B cell (primary cell): ENCODE measurements around the gene C4BPA. TPM values are rescaled to one million over a fixed set of nuclear protein-coding genes. Genes with fewer than 3 reads are reported as not detected.

Experiments used
- ATAC-seq: fragments of 200-7000 bp; cut with Tn5 transposase; one replicate; pipeline ENCODE4 v1.10.0; 2021; ENCODE audit warnings: low read depth, mild to moderate bottlenecking, moderate number of reproducible peaks, moderate library complexity
- CTCF ChIA-PET: fragments of 350-600 bp; sonication (Branson Sonifier 250); formaldehyde crosslinking; loops from one replicate; lab custom pipeline; 2021; ENCODE audit warnings: antibody characterized with exemption, inconsistent platforms; lab: Charles Lee
- POLR2A ChIA-PET: fragments of 350-600 bp; sonication (Branson Sonifier 250); formaldehyde crosslinking; loops from one replicate; lab custom pipeline; 2021; ENCODE audit warnings: antibody characterized with exemption; lab: Charles Lee
- DNase-seq: peaks from one replicate; pipeline ENCODE4 v3.0.0; 2013
- H2AFZ ChIP-seq: 2 replicates; pipeline ENCODE4 v1.6.1; 2012; ENCODE audit warnings: mild to moderate bottlenecking, low read depth, low read length; ENCODE audit not compliant: insufficient read depth, poor library complexity, severe bottlenecking
- H3K27ac ChIP-seq, 2 donors: 1 replicate in 1 of 2; 2 replicates in 1 of 2; pipeline ENCODE4 v1.5.1; 2012 to 2013; ENCODE audit warnings: low read length in 2 of 2, mild to moderate bottlenecking in 2 of 2, moderate library complexity in 1 of 2
- H3K27me3 ChIP-seq, 4 experiments: fragments of 200-600 bp in 1 of 4; sonication (generic) in 1 of 4; replicated peaks in 1 of 4; 1 replicate in 2 of 4; 2 replicates in 2 of 4; pipeline versions ENCODE4 v1.6.1 to v1.7.0; 2013 to 2016; ENCODE audit warnings: low read length in 3 of 4, mild to moderate bottlenecking in 2 of 4, mixed read lengths in 1 of 4, moderate library complexity in 1 of 4; ENCODE audit not compliant: insufficient read depth in 4 of 4, control insufficient read depth in 3 of 4; ENCODE audit errors: control extremely low read depth in 1 of 4
- H3K36me3 ChIP-seq, 2 experiments: replicated peaks in 1 of 2; 1 replicate in 1 of 2; 2 replicates in 1 of 2; pipeline versions ENCODE4 v1.6.1 to v1.7.1; 2013; ENCODE audit warnings: low read length in 1 of 2; ENCODE audit not compliant: insufficient read depth in 2 of 2, control insufficient read depth in 1 of 2; ENCODE audit errors: control extremely low read depth in 1 of 2, extremely low read depth in 1 of 2
- H3K4me1 ChIP-seq, 2 donors: fragments of 200-600 bp in 1 of 2; sonication (generic) in 1 of 2; 1 replicate in 1 of 2; 2 replicates in 1 of 2; pipeline versions ENCODE4 v1.5.1 to v1.6.1; 2013 to 2017; ENCODE audit warnings: low read length in 2 of 2; ENCODE audit not compliant: control insufficient read depth in 2 of 2, insufficient read depth in 2 of 2
- H3K4me2 ChIP-seq: replicated peaks from 2 replicates; pipeline ENCODE3; 2012; ENCODE audit warnings: mild to moderate bottlenecking, low read depth, low read length; ENCODE audit not compliant: poor library complexity, severe bottlenecking
- H3K4me3 ChIP-seq, 5 experiments: fragments of 200-600 bp in 1 of 5; sonication (generic) in 1 of 5; 1 replicate in 3 of 5; 2 replicates in 2 of 5; pipeline versions ENCODE4 v1.5.1 to v1.7.0; 2011 to 2016; ENCODE audit warnings: low read length in 4 of 5, mild to moderate bottlenecking in 4 of 5, low read depth in 2 of 5, control low read depth in 1 of 5, moderate library complexity in 1 of 5; ENCODE audit not compliant: insufficient read depth in 1 of 5; ENCODE audit errors: control extremely low read depth in 1 of 5, extremely low read depth in 1 of 5
- H3K79me2 ChIP-seq: fragments of 200-600 bp; sonication (generic); one replicate; pipeline ENCODE4 v1.6.0; 2016; ENCODE audit warnings: low read length; ENCODE audit not compliant: control insufficient read depth, insufficient read depth
- H3K9ac ChIP-seq: fragments of 200-600 bp; sonication (generic); 2 replicates; pipeline ENCODE4 v1.6.1; 2017; ENCODE audit warnings: mild to moderate bottlenecking, low read length, moderate library complexity
- H3K9me3 ChIP-seq, 3 donors: one replicate each; pipeline versions ENCODE4 v1.6.1 to v1.7.1; 2013; ENCODE audit warnings: low read length in 2 of 3; ENCODE audit not compliant: control insufficient read depth in 2 of 3, insufficient read depth in 1 of 3; ENCODE audit errors: control extremely low read depth in 1 of 3
- H4K20me1 ChIP-seq: 2 replicates; pipeline ENCODE4 v1.6.0; 2012; ENCODE audit warnings: mild to moderate bottlenecking, low read length; ENCODE audit not compliant: insufficient read depth, control insufficient read depth, poor library complexity, severe bottlenecking
- H3K27ac Mint-ChIP-seq: one replicate; pipeline ENCODE4 v1.8.0; 2021; ENCODE audit warnings: mixed read lengths
- H3K27me3 Mint-ChIP-seq: one replicate; pipeline ENCODE4 v1.8.0; 2021; ENCODE audit warnings: mixed read lengths
- H3K4me1 Mint-ChIP-seq: one replicate; pipeline ENCODE4 v1.8.0; 2021; ENCODE audit warnings: mixed read lengths
- H3K4me3 Mint-ChIP-seq: one replicate; pipeline ENCODE4 v1.8.0; 2021; ENCODE audit warnings: mixed read lengths
- H3K9me3 Mint-ChIP-seq: one replicate; pipeline ENCODE4 v1.8.0; 2022; ENCODE audit warnings: mixed read lengths; ENCODE audit not compliant: insufficient read depth
- CTCF ChIP-seq: fragments of 200-600 bp; IDR thresholded peaks from one replicate; pipeline ENCODE4 v1.8.0; 2022; ENCODE audit warnings: antibody characterized with exemption, mild to moderate bottlenecking
- EZH2 ChIP-seq: IDR thresholded peaks from 2 replicates; pipeline ENCODE4 v1.6.1; 2012; ENCODE audit warnings: borderline replicate concordance, low read depth, mild to moderate bottlenecking, moderate library complexity, low read length; ENCODE audit not compliant: insufficient read depth, poor library complexity, severe bottlenecking
- WGBS: methylation state at CpG from one replicate; pipeline ENCODE4 v1.1.5; 2013; ENCODE audit warnings: missing lambda C conversion rate; ENCODE audit not compliant: insufficient coverage; 5-methylcytosine and 5-hydroxymethylcytosine counted together
- intact Hi-C: fragments of 100-400 bp; cut with micrococcal nuclease; formaldehyde crosslinking; loops from one replicate; pipeline ENCODE4 v1.10.0; 2022
- polyA plus RNA-seq: library from polyadenylated mRNA; depleted of rRNA; stranded (reverse); fragments of >200 nt; gene quantifications from 2 replicates; pipeline ENCODE4 v1.2.3, GENCODE V29; 2012
- total RNA-seq, 2 donors: library from RNA; stranded (reverse); fragments of 120-200 nt in 1 of 2; gene quantifications; 1 replicate in 1 of 2; 2 replicates in 1 of 2; pipeline versions ENCODE4 v1.2.3 to v1.2.4, GENCODE V29; 2013 to 2022

The C4BPA gene
- total and polyA plus RNA-seq, 2 donors (not counting 1 experiment from before 2014, with no cell fraction given) = not detected

- no peak overlapping the region for H2AFZ ChIP-seq
- ATAC-seq (no peak), DNase-seq (no peak)
- Mint-ChIP-seq H3K9me3 (no peaks in the 10 kb centered on the region), H3K4me1 (no peaks in the 10 kb centered on the region), H3K27ac (no peak overlapping the region), H3K4me3 (no peak overlapping the region), H3K27me3 (peaks cover 37% of the 10 kb centered on the region)
- intact Hi-C loops = no loop called here
- TF ChIP-seq CTCF (no peak), EZH2 (no peak)
- no peaks in the 10 kb centered on the region for H4K20me1 ChIP-seq
- H3K36me3 ChIP-seq = no peaks in the 10 kb centered on the region
- H3K27ac ChIP-seq = no peak overlapping the region
- ChIA-PET POLR2A (no interaction called here), CTCF (interaction anchor here (1.9 kb wide), 1 partner anchor 17 kb away, joined by 8 read pairs; no protein-coding TSS in a partner anchor)
- H3K79me2 ChIP-seq = no peaks in the 10 kb centered on the region
- H3K9ac ChIP-seq = no peak overlapping the region
- H3K4me2 ChIP-seq = no peak overlapping the region
- H3K4me1 ChIP-seq = no peaks in the 10 kb centered on the region
- WGBS = 100% methylated on average over 1 of the region's 1 CpG
- H3K4me3 ChIP-seq = no peak overlapping the region
- peaks cover 0 to 7% (median 1%) of the 10 kb centered on the region in 4 experiments for H3K27me3 ChIP-seq
- no peaks in the 10 kb centered on the region for H3K9me3 ChIP-seq
These were observed 2.3 kb upstream of the C4BPA start for GRCh38 chr1:207101720-207102119.

GRCh38 chr1:207102146-207102545 lies 1.9 kb upstream of the C4BPA start:
- intact Hi-C loops = no loop called here
- no peak for ATAC-seq
- no peak overlapping the region for H3K4me3 Mint-ChIP-seq
- no peak overlapping the region for H3K27ac Mint-ChIP-seq
- no peaks in the 10 kb centered on the region for H3K9me3 ChIP-seq
- no peak for DNase-seq
- peaks cover 40% of the 10 kb centered on the region for H3K27me3 Mint-ChIP-seq
- TF ChIP-seq CTCF (no peak), EZH2 (no peak)
- WGBS = 94% methylated on average over 3 of the region's 5 CpGs
- ChIA-PET CTCF (no interaction called here), POLR2A (no interaction called here)
- H3K79me2 ChIP-seq = no peaks in the 10 kb centered on the region
- no peak overlapping the region for H3K27ac ChIP-seq
- H4K20me1 ChIP-seq = no peaks in the 10 kb centered on the region
- no peaks in the 10 kb centered on the region for H3K36me3 ChIP-seq
- H3K4me3 ChIP-seq = no peak overlapping the region
- no peaks in the 10 kb centered on the region for H3K9me3 Mint-ChIP-seq
- H3K4me1 ChIP-seq = no peaks in the 10 kb centered on the region
- no peak overlapping the region for H3K9ac ChIP-seq
- no peak overlapping the region for H3K4me2 ChIP-seq
- H3K4me1 Mint-ChIP-seq = no peaks in the 10 kb centered on the region
- H2AFZ ChIP-seq = no peak overlapping the region
- peaks cover 0 to 7% (median 1%) of the 10 kb centered on the region in 4 experiments for H3K27me3 ChIP-seq
